SKM-1 treated with dmso at 0.1 percent for 144 hours (cell line): ENCODE data around the gene LACTB.

Experiments
- DNase-seq: peaks from one replicate; lab custom pipeline; 2025; ENCODE audit not compliant: unreplicated experiment; lab: John Stamatoyannopoulos, UW

Gene LACTB

DNA sequence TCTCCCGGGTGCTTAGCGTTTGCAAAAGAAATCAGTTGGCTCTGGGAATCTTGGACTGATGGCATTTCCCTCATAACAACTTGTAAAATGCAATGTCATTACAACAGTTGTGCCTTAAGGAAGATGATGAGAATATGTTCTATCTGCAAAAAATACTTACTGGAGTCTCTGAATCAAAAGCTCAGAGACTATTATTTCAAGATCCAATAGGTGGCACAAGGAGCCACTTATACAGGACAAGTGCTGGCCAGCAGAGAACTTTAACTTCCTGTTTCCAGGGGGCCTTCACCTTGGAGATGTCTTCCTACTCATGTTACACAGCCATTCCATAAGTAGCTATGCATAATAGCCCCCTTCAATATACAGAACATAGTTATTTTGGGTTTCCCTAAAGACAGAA, 44.6 kb downstream of the LACTB start:
- DNase-seq = peak; percentile 43

DNA sequence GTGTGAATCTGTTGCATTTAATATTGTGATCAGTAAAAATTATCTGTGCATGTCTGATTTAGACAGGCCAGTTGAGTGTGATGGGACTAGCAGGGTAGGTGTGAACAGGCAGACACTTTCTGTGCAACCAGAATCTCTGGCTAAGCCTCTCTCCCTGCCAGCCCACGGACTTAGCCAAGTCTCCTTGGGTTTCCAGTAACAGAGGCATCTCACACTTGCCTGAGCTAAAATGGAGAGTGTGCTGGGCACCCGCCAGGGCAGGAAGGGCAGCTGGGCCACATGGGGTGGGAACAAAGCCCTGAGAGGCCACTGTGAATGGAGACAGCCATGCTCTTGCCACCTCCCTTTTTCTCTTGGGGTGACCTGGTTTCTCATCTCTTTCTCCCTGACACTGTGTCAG, 48.1 kb downstream of the LACTB start:
- DNase-seq = no peak

DNA sequence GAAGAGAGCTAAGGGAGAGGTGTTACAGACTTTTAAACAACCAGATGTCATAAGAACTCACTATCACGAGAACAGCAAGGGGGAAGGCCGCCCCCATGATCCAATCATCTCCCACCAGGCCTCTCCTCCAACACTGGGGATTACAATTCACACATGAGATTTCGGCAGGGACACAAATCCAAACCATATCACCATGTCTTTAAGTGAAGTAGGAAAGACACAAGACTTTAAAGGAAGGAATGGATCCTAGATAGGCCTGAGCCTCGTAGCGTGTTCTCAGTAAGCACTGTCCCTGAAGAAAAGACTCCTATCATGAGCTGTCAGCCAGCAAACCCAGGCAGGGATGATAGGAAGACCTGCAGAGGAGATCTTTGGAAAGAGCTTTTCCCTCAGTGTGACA, 50.7 kb downstream of the LACTB start:
- DNase-seq = no peak

DNA sequence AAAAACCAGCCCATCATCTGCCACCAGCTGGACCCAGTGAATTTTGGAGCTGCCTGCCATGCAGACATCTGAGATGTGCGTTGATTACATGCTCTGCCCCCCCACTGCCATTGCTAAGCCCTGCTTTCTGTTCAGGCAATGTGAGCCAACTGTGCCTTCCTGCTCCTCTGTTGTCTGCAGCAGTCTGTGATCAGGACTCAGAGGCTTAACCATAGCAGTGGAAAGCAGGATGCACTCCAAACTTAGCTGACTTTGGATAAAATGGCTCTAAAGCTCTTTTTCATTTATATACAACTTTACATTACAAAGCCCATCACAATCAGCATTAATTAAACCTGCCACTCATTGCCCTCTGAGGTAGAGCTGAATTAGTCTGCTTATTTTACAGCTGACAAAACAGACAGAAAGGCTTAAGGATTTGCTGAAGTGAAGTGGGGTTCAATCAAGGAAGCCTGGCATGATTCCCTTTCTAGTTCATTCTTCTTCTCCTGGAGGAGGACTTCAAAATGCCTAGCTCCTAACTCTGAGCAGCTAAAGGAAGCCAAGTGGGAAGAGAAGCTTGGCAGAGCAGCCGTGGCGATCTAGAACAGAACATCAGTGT, 51.3 kb downstream of the LACTB start:
- DNase-seq = no peak

DNA sequence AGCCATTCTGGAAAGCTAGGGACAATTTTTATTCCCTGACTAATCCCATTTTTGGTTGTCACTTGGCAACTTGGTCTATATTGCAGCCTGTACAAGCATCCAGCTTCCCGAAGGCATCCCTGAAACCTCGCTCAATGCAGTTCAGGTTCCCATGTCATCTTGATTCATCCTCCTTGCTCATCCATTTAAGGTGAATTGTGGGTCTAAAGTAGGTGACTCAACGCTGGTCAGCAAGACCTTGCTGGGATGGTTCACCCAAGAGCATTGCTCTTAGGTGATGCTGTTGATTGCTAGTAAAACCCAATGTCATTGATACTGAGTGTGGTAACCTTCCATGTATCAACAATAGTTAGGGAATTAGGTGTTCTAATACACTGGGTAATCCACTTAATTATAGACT, 54.6 kb downstream of the LACTB start:
- no peak for DNase-seq

DNA sequence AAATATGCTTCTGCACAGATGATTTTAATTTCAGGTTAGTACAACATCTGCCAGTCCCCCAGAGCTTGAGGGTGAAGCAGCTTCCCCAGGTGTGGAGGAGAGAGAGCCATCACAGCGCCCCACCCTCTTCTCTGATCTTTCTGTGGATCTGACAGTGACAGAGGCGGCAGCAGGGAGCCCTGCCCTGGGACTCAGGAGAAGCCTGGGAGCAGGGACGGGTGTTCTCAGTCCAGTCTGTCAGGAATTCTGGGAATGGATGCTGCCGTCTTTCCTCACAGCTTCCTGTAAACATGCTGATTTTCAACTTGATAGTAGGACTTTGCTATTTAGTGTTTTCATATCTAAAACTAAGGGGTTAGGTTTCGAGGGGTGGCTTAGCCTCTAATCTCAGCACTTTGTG, 56.4 kb downstream of the LACTB start:
- DNase-seq = no peak

DNA sequence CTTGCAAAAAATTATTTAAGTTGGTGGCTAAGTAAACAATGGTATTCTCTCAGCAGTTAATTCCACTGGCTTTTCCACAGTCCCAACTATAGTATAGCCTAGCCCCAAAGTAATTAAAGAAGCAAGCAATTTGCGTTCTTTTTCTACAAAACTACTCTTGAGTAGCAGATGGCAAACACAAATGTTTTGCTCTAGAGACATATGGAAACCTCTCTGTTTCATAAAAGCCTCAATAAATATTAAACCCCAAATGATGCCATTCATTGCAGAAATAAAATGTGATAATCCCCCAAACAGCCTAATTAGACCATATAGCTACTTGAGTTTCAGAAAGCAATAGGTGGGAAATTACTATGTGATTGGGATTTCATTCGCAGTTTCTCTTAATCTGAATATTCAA, 59.1 kb downstream of the LACTB start:
- no peak for DNase-seq

DNA sequence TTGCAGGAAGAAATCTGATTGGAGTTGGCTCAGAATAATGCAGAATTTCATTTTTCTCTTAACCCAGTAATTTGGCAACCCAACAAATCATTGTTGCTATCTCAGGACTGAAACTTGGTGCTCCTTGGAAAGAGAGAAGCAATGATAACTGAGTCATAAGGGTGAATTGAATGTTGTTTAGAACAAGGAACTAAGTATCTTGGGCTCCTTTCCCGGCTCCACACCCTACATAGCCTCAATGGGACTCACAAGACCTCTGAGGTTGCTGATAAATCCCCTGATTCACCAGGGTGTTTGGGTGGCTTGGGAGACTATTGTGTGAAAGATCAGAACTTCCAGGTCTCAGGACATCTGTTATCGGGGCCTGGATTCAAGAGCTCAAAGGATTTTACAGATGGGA, 60.0 kb downstream of the LACTB start:
- no peak for DNase-seq

DNA sequence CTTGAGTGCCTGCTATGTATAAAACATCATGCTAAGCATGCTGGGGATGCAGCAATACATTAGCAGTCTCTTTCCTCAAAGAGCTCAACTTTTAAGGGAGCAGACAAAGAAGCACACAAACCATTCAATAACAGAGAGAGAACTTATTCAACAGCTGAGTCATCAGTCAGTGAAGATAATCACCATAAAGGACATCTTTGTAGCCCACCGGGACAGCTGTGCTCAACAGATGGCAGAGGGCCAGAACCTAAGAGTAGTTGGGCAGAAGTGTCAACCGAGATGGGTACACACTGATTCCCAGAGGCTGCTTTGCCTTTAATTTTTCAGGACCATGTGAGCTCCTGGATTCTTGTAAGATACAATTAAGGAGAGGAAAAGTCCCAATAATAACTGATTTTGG, 63.5 kb downstream of the LACTB start:
- no peak for DNase-seq

DNA sequence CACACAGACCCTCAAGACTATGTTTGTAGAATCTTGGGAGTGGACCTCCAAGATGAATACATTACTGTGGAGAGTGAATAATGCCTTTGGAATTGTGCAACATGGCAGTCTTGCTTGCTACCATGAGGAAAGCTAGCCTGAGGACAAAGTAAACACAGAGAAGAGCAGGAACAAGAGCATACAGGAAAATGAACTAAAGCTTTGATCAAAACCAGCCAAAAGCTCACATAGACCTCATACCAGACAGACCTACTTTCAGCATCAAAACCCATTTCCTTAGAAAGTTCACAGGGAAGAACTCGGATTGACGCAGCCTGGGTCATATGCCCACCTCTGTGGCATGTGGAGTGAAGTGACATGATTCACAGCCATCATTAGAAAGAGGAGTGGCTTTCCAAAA, 64.4 kb downstream of the LACTB start:
- no peak for DNase-seq

DNA sequence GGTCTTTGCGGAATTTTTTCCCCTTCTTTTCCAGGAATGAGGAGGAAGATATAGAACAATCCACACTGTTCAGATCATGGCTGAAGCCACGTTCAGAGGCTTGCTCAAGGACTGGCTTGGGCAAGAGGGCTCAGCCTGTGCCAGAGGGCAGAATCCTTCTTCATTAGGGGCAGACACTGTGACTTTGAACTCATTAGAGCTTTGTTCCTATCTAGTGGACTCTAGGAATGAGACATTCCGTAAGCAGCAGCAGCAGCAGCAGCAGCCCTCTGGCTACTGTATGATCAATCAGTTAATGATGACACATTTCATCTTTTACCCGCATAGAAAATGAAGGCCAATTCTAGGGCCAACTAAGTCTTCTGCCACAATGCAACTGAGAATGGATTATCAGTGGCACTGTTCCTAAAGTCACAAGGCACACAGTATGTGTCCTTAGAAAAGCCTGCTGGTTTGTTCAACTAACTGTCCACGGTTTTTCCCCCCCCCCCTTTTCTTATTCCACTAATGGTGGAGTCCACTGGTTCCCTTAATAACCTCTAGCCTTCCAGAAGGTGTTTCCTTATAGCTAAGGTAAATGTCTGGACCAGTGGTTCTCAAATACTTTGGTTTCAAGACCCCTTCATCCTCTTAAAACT, 66.0 kb downstream of the LACTB start:
- DNase-seq = no peak

DNA sequence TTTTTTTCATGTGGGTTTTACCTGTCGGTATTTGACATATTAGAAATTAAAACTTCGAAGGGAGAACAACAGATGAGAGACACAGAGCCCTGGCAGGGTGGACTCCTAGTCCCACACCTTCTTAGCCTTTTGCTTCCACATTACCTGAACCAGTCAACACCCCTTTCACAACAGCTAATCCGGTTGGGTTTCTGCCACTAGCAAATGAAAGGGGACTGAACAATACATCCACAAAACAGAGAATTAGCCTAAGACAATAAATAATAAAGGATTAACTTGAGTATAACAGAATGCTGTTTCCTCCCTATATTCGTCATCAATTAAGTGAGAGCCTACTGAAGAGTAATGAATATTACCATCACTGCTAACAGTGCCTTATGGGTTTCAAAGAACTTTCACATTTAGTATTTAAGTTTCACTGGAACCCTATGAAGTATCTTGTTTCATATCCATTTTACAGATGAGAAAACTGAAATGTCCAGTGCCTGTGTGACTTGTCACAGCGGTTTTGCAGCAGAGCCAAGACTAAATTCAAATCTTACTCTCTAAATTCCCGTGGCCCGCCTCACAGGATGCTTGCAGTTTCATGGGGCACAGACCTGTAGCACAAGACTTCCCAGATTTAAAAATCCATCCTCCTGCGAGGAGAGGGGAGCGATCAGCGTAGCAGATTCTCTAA, 66.7 kb downstream of the LACTB start:
- DNase-seq = no peak

DNA sequence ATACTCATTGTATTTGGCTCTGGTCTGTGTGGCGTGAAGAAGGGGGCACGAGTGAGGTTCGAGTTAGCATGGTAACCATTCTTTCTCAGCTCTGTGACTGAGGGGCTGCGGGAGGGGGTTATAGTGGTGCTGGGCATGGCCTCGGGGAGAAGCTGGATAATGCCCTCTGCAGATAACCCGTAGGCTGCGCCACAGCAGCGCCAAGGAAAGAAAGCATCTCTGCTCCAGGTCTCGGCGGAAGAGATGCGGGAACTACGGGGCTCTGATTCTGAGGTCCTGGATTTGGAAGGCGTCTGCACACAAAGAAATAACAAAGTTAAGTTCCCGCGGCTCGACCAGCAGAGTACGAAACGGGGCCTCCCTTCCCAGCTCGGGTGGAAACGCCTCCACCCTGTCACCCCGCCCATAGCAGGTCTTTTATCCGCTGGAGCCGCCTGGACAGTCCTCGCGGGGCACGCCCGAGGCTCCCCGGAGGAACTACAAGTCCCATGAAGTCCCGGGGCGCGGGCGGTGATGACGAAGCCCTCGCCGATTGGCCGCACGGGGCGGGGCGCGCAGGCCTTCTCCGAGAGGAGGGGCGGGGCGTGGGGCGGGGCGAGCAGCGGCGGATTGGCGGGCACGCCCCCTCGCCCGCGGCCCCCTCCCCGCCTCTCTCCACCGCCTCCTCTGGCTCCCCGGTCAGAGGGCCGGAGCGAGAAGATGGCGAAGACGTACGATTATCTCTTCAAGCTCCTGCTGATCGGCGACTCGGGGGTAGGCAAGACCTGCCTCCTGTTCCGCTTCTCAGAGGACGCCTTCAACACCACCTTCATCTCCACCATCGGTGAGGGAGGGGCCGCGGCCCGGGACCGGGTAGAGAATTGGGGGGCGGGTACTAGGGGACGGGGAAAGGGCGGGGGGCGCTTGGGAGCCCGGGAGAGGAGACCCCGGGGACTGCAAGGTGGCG, 67.5 kb downstream of the LACTB start, which contains the start of gene RAB8B:
Gene RAB8B (plus strand): TSS at position 681 of the 946 bp plus-strand sequence. CDS start 19 bp downstream, at position 700.
- peak; percentile 93 for DNase-seq

DNA sequence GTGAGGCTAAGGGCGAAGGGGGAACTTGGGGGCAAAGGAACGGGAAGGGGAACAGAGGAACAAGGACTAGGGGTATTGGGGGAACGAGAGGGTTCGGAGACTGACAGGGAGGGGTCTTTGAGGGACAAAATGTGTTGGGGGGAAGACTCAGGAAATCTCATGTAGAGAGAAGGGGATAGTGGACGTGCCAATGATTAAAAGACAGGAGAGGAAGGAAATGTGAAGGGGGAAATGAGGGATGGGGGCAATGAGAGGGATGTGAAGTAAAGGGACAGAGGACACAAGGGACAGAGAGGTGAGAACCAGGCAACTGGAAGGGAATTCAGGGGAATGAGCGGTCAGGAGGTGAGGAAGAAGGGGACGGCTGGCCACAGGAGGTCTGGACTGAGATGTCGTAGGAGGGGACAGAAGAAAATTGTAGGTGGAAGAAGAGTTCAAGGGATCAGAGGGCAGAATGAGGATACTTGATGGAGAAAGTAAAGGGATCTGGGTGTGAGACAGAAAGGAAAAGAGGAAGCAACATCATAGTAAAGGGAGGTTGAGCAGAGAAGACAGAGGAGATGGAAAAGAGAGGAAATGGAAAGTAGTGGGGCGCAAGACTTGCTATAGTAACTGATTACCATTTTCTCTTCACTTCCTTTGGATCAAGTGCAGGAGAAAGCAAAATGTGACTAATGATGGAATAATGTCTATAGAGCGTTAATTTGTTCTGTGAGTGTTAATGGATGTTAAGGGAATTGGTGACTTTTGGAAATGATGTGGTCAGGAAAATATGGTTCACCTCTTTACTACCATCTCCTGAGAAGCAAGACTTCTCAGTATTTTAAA, 68.5 kb downstream of the LACTB start:
- DNase-seq = peak; percentile 49

DNA sequence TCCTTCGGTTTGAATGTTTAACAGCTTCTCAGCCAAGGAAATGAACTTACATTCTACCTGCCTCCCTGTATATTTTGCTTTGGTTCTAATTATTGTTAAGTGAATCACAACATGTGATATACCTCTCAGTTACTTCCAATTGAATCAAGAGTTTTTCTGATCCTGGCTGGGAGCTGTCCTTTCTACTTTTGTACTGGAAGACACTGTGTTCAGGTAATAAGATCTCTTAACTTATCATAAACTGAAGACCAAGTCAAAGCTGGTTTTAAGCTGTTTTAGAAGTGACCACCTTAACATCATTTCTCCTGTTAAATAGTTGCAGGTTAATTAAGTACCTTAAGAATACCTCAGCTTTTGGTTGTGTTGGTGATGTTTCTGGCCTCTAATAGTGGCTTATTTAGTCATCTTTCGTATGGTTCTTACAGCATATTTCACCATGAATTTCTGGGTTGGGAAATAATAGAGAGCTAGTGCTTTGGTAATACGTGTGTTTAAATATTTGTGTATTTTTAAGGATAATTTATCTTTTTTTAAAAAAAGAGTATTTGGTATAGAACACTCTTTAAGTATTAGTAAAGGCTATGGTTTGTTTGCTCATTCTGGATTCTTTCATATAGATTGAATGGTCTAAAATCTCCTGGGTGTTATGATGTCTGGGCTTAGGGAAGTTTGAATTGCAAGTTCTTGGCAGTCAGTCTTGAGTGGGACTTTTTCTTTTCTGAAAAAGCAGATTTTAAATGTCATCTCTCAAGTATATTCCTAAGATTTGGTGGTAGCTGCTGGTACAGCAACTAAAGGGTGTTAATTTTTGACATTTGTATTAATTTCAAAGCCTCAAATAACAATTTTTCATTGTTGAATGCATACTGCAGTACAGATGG, 69.3 kb downstream of the LACTB start:
- DNase-seq = no peak
